Measurements from ENCODE around the gene MUC5B.

The MUC5B gene

DNA sequence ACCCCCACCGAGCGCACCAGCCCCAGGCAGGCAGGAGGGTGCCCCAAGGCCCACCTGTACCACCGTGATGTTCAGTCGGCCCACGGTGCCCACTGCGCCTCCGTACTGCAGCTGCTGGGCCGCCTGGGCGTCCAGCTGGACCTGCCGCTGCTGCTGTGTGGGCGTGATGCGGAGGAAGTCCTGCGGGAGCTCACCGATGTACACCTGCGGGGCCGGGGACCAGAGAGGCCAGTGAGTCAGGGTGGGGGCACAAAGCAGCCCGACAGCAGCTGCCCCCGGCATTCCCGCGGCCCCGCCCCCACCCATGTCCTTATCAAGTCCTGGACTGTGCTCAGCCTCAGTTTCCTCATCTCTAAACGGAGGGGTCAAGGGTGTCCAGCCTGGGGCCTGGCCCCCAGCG is 72.7 kb downstream of the MUC5B start:
- Histone ChIP-seq H3K27me3 (ENCODE audit: control insufficient read depth, insufficient read depth, low read length) (no peaks in the 10 kb centered on the region), H3K27ac (ENCODE audit: low read depth, low read length) (no peak overlapping the region), H3K36me3 (ENCODE audit: control insufficient read depth, insufficient read depth, low read length) (peaks cover 20% of the 10 kb centered on the region), H3K9me3 (ENCODE audit: control insufficient read depth, insufficient read depth, low read length) (no peaks in the 10 kb centered on the region), H3K4me1 (ENCODE audit: control insufficient read depth, insufficient read depth, low read length) (0 out of 2 replicates have a peak, but pooled peaks cover 3% of the 10 kb centered on the region), H3K9ac (ENCODE audit: low read depth, low read length) (no peak overlapping the region), H3K4me3 (ENCODE audit: low read depth, low read length) (no peak overlapping the region)

DNA sequence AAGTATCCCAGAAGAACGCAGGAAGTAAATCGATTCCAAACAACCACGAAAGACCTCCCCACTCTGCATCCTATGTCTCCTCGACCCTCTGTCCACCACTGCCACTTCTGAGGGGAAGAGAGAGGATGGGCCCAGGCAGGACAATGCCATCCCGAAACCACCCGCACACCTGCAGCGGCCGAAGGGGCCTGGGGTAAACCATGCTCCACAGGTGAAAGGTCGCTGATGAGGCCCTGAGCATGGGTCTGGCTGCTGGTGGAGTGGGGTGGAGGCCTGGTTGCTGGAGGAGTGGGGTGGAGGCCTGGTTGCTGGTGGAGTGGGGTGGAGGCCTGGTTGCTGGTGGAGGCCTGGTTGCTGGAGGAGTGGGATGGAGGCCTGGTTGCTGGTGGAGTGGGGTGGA is 73.4 kb downstream of the MUC5B start:
- Histone ChIP-seq H3K9ac (ENCODE audit: low read depth, low read length) (no peak overlapping the region), H3K4me3 (ENCODE audit: low read depth, low read length) (no peak overlapping the region), H3K27me3 (ENCODE audit: control insufficient read depth, insufficient read depth, low read length) (no peaks in the 10 kb centered on the region), H3K27ac (ENCODE audit: low read depth, low read length) (no peak overlapping the region), H3K4me1 (ENCODE audit: control insufficient read depth, insufficient read depth, low read length) (0 out of 2 replicates have a peak, but pooled peaks cover 3% of the 10 kb centered on the region), H3K9me3 (ENCODE audit: control insufficient read depth, insufficient read depth, low read length) (no peaks in the 10 kb centered on the region), H3K36me3 (ENCODE audit: control insufficient read depth, insufficient read depth, low read length) (peaks cover 16% of the 10 kb centered on the region)

DNA sequence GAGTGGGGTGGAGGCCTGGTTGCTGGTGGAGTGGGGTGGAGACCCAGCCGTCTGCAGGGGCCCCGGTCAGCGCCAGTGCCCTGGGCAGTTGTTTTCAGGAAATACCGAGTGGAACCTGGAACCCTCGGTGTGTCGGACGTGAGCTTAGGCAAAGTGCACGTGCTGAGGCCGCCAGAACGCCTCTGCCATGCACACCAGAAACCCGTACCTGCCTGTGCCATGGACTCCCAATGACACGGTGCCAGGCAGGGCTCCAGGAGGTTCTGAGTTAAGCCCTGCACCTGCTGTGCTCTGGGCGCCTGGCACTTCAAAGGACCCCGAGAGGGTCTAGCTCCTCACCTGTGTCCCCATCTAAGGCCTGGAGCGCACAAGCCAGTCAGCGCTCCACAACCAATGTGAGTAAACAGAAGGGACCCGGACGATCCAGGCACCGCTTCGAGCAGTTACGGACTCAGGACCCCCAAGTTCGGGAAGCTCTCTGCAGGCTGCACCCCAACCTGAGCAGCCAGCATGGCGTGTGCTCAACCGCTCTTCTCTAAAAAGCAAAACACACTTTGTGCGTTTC is 74.2 kb downstream of the MUC5B start:
- H3K27me3 ChIP-seq (ENCODE audit: control insufficient read depth, insufficient read depth, low read length): no peaks in the 10 kb centered on the region
- H3K27ac ChIP-seq (ENCODE audit: low read depth, low read length): no peak overlapping the region
- no peak overlapping the region for H3K9ac ChIP-seq (ENCODE audit: low read depth, low read length)
- 0 out of 2 replicates have a peak, but pooled peaks cover 3% of the 10 kb centered on the region for H3K4me1 ChIP-seq (ENCODE audit: control insufficient read depth, insufficient read depth, low read length)
- no peak overlapping the region for H3K4me3 ChIP-seq (ENCODE audit: low read depth, low read length)
- no peaks in the 10 kb centered on the region for H3K9me3 ChIP-seq (ENCODE audit: control insufficient read depth, insufficient read depth, low read length)
- H3K36me3 ChIP-seq (ENCODE audit: control insufficient read depth, insufficient read depth, low read length): peaks cover 16% of the 10 kb centered on the region

DNA sequence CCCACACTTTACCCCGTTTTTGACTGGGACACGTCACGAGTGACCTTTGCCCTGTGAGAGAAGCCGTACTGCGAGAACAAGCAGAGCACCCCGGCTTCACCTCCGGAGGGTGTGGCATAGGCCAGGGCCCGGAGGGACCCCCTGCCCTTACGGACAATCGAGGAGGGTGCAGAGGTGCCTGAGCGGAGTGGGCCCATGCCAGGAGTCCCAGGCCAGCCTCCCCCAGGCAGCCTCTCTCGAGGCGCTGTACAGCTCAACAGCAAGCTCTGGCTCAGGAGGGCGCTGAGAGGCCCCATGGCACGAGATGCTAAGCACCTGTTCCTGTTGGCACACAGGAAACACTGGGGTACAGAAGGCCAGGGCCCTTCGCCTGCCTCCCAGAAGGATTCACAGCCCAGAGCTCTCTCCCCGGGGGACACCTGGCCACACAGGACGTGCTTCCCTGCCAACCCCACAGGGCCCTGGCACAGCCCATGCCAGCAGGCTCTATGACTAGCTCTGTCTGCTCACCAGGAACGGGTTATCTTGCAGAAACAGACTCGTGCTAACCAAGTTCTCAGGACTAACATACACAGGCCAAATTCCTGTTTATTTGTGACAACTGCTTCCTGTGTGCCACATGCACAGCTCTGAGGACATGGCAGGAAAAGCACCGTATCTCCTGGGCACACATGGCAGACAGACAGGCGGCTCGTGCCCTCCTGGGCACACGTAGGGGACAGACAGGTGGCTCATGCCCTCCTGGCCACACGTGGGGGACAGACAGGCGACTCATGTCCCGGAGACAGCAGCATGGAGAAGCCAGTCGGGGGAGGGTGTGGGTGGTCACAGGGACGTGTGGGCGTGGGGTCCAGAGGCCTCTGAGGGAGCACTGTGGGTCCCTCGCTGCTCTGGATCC is 75.0 kb downstream of the MUC5B start:
- H3K4me3 ChIP-seq (ENCODE audit: low read depth, low read length): no peak overlapping the region
- no peak overlapping the region for H3K27ac ChIP-seq (ENCODE audit: low read depth, low read length)
- no peak overlapping the region for H3K9ac ChIP-seq (ENCODE audit: low read depth, low read length)
- no peaks in the 10 kb centered on the region for H3K9me3 ChIP-seq (ENCODE audit: control insufficient read depth, insufficient read depth, low read length)
- H3K27me3 ChIP-seq (ENCODE audit: control insufficient read depth, insufficient read depth, low read length): no peaks in the 10 kb centered on the region
- H3K36me3 ChIP-seq (ENCODE audit: control insufficient read depth, insufficient read depth, low read length): peaks cover 16% of the 10 kb centered on the region
- H3K4me1 ChIP-seq (ENCODE audit: control insufficient read depth, insufficient read depth, low read length): 0 out of 2 replicates have a peak, but pooled peaks cover 4% of the 10 kb centered on the region

DNA sequence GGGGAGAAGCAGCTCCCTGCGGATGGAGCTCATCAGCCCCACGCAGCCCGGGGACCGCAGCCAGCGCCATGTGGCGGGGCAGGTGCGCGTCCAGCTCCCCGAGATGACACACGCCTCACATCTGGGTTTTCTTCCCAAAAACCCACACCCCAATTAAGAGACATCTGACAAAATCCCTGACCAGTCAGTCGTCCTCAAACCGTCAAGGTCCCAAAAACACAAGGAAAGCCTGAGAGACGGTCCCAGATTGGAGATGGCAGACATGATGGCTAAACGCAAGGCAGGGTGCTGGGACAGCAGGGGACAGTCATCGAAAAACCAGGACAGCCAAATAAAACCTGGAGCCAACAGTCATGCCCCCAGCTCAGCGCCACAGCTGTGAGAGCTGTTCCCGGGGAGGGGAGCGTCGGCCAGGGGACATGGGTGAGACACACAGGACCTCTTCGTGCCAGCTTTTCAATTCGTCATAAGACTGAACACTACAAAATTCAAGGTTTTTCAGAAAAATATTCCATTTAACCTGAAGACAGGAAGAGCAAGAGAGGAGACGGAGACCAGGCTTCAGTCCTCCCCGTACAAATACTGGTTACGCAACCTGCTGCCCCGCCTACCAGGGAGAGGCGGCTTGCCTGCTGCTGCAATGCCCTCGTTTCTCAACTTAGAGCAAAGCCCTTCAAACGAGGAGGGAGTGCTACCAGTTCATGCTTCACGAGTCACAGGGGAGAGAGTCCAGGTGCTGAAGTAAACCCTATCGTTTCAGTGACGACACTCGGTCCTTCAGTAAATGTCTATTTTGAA is 76.0 kb downstream of the MUC5B start:
- no peak overlapping the region for H3K9ac ChIP-seq (ENCODE audit: low read depth, low read length)
- no peak overlapping the region for H3K4me3 ChIP-seq (ENCODE audit: low read depth, low read length)
- H3K27ac ChIP-seq (ENCODE audit: low read depth, low read length): no peak overlapping the region
- H3K9me3 ChIP-seq (ENCODE audit: control insufficient read depth, insufficient read depth, low read length): no peaks in the 10 kb centered on the region
- H3K36me3 ChIP-seq (ENCODE audit: control insufficient read depth, insufficient read depth, low read length): peaks cover 13% of the 10 kb centered on the region
- 0 out of 2 replicates have a peak, but pooled peaks cover 7% of the 10 kb centered on the region for H3K4me1 ChIP-seq (ENCODE audit: control insufficient read depth, insufficient read depth, low read length)
- H3K27me3 ChIP-seq (ENCODE audit: control insufficient read depth, insufficient read depth, low read length): no peaks in the 10 kb centered on the region

DNA sequence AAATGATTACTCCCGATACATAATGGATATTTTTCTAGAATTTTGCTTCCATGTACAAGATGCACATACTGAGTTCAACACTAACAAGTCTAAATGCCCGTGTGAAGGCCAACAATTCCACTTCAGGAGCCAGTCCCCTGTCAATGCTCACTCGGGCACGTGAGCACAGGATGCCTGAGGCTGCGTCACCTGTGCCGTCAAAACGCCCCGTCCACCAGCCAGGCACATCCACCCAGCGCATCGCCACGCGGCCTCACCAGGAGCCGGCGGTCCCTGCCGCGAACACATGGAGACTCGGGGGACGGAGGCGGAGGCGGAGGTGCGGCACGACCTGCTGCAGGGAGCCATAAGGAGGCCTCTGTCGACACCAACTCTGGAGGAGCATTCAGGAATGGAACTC is 76.8 kb downstream of the MUC5B start:
- H3K4me1 ChIP-seq (ENCODE audit: control insufficient read depth, insufficient read depth, low read length): 0 out of 2 replicates have a peak, but pooled peaks cover 7% of the 10 kb centered on the region
- H3K4me3 ChIP-seq (ENCODE audit: low read depth, low read length): no peak overlapping the region
- H3K27me3 ChIP-seq (ENCODE audit: control insufficient read depth, insufficient read depth, low read length): no peaks in the 10 kb centered on the region
- no peaks in the 10 kb centered on the region for H3K9me3 ChIP-seq (ENCODE audit: control insufficient read depth, insufficient read depth, low read length)
- no peak overlapping the region for H3K27ac ChIP-seq (ENCODE audit: low read depth, low read length)
- H3K36me3 ChIP-seq (ENCODE audit: control insufficient read depth, insufficient read depth, low read length): peaks cover 12% of the 10 kb centered on the region; the same call in 1 of the 2 replicates
- no peak overlapping the region for H3K9ac ChIP-seq (ENCODE audit: low read depth, low read length)

DNA sequence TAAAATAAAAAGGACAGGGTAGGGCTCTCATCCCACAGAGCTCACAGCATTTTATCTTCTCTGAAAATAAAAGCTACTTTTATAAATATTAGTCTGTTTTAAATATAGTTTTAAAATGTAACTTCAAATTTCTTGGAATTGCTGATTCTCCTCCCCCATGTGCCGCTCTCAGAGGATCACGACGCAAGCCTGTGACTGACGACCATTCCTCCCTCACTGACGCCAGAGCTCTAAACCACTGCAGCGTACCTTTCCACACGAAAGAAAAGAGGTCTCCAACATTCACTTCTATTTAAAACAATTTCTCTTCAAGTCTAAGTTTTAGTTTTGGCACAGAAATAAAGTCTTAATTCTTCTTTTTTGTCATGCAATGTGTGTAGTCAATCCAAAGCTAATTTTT is 77.3 kb downstream of the MUC5B start:
- Histone ChIP-seq H3K4me1 (ENCODE audit: control insufficient read depth, insufficient read depth, low read length) (0 out of 2 replicates have a peak, but pooled peaks cover 7% of the 10 kb centered on the region), H3K27me3 (ENCODE audit: control insufficient read depth, insufficient read depth, low read length) (no peaks in the 10 kb centered on the region), H3K4me3 (ENCODE audit: low read depth, low read length) (no peak overlapping the region), H3K36me3 (ENCODE audit: control insufficient read depth, insufficient read depth, low read length) (peaks cover 12% of the 10 kb centered on the region; the same call in 1 of the 2 replicates), H3K27ac (ENCODE audit: low read depth, low read length) (no peak overlapping the region), H3K9ac (ENCODE audit: low read depth, low read length) (no peak overlapping the region), H3K9me3 (ENCODE audit: control insufficient read depth, insufficient read depth, low read length) (no peaks in the 10 kb centered on the region)

DNA sequence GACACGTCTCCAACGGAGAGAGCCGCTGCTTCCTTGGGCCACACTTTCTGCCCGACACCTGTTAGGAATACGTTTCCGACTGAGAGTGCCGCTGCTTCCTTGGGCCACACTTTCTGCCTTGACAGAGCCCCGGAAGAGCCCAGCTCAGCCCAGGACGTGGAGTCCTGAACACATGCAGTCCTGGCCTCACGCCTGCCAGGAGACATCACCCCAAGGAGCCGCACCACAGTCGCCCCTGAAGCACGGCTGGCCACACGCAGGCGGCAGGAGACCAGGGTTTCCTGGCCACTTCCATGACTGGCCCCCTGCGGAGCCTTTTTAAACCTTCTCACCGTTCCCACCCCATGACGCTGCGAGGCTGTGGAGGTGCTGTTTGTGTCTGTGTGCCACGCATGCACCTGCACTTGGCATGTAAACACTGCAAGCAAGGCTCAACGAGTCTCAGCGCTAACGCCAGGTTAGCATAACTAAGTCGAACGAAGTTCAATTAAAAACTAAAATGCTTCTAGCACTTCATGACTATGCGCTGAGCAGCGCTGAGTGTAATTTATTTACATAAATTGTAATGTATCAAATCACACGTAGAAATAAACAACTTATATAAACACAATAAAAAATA is 77.8 kb downstream of the MUC5B start:
- no peak overlapping the region for H3K4me3 ChIP-seq (ENCODE audit: low read depth, low read length)
- H3K9ac ChIP-seq (ENCODE audit: low read depth, low read length): no peak overlapping the region
- no peaks in the 10 kb centered on the region for H3K9me3 ChIP-seq (ENCODE audit: control insufficient read depth, insufficient read depth, low read length)
- H3K4me1 ChIP-seq (ENCODE audit: control insufficient read depth, insufficient read depth, low read length): 0 out of 2 replicates have a peak, but pooled peaks cover 7% of the 10 kb centered on the region
- no peak overlapping the region for H3K27ac ChIP-seq (ENCODE audit: low read depth, low read length)
- peaks cover 8% of the 10 kb centered on the region; the same call in 1 of the 2 replicates for H3K36me3 ChIP-seq (ENCODE audit: control insufficient read depth, insufficient read depth, low read length)
- H3K27me3 ChIP-seq (ENCODE audit: control insufficient read depth, insufficient read depth, low read length): no peaks in the 10 kb centered on the region

DNA sequence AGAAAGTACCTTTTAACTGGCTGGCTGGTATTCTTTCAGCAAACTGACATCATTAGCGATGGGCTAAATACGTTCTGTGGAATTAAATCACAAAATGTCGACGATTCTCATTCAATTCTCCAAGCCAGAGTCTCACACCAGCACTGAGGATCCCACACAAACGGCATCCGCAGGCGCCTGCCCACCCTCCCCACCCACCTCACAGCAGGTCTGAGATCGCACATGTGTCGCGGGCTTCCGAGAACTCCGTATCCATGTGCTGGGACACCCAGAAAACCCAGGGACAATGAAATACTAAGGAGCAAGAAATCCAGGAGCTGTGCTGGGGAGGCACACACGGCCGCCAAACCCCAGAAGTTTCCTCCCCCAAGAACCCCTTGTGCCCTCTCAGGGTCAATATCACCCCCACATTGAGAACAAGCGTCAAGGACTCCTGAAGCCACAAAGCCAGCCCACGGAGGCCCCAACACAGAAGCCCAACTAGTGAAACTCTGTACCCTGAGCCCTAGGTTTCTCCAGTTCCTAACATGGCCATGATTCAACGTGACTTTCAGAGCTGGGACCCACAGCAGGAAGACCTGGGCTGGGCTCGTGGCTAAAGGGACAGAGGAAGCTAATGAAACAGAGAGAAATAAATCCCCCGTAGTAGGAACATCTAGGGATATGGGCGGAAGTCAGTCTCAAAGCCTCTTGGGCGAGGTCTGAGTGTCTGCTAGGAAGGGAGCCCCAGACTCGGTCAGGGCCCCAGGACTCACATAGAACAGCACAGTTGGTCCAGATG is 78.5 kb downstream of the MUC5B start:
- Histone ChIP-seq H3K4me1 (ENCODE audit: control insufficient read depth, insufficient read depth, low read length) (0 out of 2 replicates have a peak, but pooled peaks cover 7% of the 10 kb centered on the region), H3K27me3 (ENCODE audit: control insufficient read depth, insufficient read depth, low read length) (no peaks in the 10 kb centered on the region), H3K4me3 (ENCODE audit: low read depth, low read length) (no peak overlapping the region), H3K9ac (ENCODE audit: low read depth, low read length) (no peak overlapping the region), H3K36me3 (ENCODE audit: control insufficient read depth, insufficient read depth, low read length) (peaks cover 8% of the 10 kb centered on the region; the same call in 1 of the 2 replicates), H3K9me3 (ENCODE audit: control insufficient read depth, insufficient read depth, low read length) (no peaks in the 10 kb centered on the region), H3K27ac (ENCODE audit: low read depth, low read length) (no peak overlapping the region)

DNA sequence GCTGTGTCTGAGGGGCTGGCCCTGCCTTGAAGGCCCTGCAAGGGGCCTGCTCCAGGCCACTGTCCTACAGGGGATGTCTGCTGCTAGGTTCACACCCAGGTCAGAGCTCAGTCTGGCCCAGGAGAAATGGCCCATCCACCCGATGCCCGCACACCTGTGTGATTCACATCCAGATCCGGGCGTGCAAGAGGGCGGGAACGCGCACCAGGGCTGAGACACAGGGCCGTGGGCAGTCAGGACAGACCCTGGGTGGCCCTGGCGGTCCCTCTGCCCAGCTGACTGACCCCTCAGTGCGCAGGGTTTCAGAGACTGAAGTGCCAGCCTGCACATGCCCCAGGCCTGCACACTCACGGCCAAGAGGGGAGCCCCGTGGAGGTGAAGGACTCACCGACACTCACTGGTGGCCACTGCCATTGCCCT is 79.2 kb downstream of the MUC5B start:
- H3K9me3 ChIP-seq (ENCODE audit: control insufficient read depth, insufficient read depth, low read length): no peaks in the 10 kb centered on the region
- H3K4me3 ChIP-seq (ENCODE audit: low read depth, low read length): no peak overlapping the region
- no peaks in the 10 kb centered on the region for H3K27me3 ChIP-seq (ENCODE audit: control insufficient read depth, insufficient read depth, low read length)
- H3K27ac ChIP-seq (ENCODE audit: low read depth, low read length): no peak overlapping the region
- H3K9ac ChIP-seq (ENCODE audit: low read depth, low read length): no peak overlapping the region
- H3K4me1 ChIP-seq (ENCODE audit: control insufficient read depth, insufficient read depth, low read length): 0 out of 2 replicates have a peak, but pooled peaks cover 7% of the 10 kb centered on the region
- peaks cover 11% of the 10 kb centered on the region for H3K36me3 ChIP-seq (ENCODE audit: control insufficient read depth, insufficient read depth, low read length)

All from HUES48 (cell line).